GM18517 (cell line): Measurements from ENCODE around the gene GPALPP1.
"Not testable (repeated sequence)": the region's sequence is repeated elsewhere in the genome, so short reads cannot be mapped to it uniquely, and the experiment has no call there.

Source experiments
- ATAC-seq: cut with Tn5 transposase; IDR thresholded peaks from one replicate; pipeline ENCODE4 v1.9.1; 2021; ENCODE audit warnings: mild to moderate bottlenecking, moderate library complexity; ENCODE audit not compliant: unreplicated experiment

The GPALPP1 gene

DNA sequence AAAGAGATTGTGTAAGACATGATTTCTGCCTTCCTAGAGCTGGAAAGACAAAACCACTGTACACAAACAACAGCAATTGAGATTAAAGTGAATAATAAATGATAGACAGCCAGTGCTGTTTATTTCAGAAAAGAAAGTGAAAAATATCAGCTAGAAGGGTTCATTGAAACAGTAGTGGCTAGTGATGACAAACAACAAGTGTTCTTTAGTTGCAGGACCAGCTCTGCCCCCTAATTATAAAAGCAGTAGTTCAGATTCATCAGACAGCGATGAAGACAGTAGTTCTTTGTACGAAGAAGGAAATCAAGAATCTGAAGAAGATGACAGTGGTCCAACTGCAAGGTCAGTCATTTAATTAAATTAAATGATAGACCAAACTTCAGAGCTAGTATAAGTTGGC is 14.8 kb downstream of the GPALPP1 start:
- ATAC-seq, result no peak

DNA sequence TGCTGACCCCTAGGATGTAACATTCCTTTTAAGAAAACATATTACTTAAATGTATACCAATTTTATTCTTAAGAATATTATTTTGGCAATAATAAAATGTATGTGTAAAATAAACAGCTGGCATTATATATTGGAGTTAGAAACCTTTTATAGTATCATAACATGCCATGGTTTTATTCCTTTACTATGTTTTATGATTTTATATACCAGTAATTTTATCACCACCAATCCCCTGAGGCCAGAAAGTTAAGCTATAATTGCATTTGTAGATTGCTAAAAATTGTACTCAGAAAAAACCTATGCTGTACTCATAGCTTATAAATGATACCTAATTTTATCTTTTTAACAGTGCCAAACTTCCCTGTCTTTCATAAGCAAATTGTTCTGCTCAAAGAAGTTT is 17.9 kb downstream of the GPALPP1 start:
- ATAC-seq, result no peak

DNA sequence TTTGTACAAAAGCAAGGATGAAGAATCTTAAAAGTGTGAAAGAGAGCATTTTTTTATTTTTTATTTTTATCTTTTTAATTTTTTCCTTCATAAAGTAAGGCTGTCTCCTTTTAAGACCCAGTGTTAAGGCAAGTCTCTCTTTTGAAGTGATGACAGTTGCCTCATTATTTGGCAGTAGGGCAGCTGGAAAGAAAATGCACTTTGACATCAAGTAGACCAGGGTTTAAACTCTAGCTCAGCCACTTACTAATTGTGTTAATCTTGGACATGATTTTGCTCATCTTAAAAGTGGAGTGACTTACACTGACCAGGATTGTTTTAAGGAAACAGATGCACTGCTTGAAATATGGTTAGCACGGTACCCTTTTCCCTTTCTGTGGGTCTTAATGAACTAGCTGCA is 18.5 kb downstream of the GPALPP1 start:
- ATAC-seq, result no peak

DNA sequence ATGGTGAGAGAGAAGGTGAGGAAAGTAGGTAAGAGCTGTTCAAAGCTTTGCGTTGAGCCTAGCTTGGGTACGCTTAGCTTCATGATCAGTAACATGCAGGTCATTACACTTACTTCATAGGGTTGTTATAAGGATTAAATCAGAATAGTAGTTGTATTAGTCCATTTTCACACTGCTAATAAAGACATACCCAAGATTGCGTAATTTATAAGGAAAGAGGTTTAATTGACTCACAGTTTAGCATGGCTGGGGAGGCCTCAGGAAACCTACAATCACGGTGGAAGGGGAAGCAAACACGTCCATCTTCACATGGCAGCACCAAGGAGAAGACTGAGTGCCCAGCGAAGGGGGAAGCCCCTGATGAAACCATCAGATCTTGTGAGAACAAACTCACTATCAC is 21.9 kb downstream of the GPALPP1 start:
- no peak for ATAC-seq

DNA sequence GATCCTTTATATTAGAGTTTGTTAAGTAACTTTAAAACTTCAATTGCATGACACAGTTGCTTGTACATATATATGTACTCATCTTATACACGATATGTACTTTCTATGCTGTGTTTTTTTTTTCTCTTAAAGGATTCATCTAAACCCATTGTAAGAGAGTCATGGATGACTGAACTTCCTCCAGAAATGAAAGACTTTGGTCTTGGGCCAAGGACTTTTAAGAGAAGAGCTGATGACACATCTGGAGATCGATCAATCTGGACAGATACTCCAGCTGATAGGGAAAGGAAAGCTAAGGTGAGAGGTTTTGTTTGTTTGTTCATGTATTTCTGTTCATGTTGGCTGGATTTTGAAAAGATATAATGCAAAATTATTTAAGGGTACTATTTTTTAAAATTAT is 26.0 kb downstream of the GPALPP1 start:
- ATAC-seq, result no peak

DNA sequence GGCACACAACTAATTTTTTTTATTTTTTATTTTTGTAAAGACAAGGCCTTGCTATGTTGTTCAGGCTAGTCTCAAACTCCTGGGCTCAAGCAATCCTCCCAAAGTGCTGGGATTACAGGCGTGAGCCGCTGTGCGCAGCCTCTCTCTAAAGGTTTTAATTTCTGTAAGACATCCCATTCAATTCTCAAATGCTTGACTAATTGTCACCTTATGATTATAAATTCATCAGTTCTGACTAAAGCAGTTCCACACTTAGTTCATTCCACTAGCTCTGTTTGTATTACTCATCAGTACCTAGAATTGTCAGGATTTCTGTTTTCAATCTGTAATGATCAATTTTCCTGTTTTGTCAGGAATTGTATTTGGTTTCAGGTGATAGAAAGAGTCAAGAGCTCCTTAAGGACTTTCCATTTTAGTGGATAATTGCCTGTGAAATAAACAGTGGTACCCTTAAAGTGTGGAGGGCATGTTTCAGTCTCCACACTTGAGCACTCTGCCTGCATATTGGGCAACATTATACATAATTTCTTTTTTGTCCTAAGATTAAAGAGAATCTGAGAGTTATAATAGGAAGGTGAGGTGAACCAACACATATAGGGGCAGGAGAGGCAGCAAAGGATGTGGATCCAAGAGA is 27.6 kb downstream of the GPALPP1 start:
- no peak for ATAC-seq

DNA sequence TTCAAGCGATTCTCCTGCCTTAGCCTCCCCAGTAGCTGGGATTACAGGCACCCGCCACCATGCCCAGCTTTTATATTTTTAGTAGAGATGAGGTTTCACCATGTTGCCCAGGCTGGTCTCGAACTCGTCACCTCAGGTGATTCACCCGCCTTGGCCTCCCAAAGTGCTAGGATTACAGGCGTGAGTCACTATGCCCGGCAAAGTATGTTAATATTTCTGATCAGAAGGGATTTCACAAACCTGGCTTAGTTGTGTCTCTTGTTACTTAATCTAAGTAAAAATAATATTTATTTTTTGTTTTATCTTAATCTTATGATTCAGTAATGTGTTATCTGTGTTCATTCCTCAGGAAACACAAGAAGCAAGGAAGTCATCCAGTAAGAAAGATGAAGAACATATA is 30.6 kb downstream of the GPALPP1 start:
- ATAC-seq, result not testable (repeated sequence)

DNA sequence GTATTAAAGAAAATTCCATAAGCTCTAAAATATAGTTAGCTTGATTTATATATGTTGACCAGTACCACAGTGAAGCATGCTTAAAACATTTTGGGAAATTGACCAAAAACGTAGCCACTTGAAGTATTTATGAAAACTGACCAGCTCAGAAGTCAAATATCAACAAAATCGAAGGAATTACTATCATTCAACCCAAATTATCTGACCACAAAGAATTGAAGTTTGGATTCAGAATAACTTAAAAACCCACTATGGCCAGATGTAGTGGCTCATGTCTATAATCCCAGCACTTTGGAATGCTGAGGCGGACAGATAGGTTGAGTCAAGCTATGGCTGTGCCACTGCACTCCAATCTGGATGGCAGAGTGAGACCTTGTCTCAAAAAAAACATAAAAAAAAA is 31.9 kb downstream of the GPALPP1 start:
- ATAC-seq, result no peak

DNA sequence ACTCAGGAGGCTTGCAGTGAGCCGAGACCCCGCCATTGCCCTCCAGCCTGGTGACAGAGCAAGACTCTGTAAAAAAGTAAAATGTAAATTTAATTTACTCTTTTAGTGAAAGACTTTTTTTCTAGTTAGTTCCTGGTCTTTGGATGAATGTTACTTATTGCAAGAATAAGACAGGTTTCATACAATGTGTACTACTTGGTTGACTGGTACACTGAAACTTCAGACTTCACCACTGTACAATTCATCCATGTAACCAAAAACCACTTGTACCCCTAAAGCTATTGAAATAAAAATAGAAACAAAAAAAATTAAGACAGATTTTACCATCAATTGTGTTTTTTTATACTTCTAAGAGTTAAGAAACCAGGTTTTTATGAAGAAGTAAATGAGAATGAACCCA is 35.5 kb downstream of the GPALPP1 start:
- no peak for ATAC-seq

DNA sequence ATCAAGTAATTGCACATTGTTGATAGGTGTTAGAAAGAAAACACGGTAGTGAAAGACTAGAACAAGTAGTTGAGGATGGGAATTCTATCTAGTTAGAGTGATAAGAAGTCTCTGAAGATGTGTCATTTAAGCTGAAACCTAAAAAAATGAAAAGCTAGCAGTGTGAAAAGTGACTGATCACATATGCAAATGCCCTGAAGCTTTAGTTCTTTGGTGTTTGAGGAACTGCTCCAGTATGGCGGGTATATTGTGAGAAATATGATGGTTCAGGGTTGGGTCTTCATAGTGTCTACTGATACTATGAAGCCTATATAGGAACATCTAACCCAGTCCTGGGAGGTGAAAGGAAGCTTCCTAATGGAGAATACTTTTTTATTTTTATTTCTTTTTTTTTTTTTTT is 45.0 kb downstream of the GPALPP1 start:
- ATAC-seq, result no peak

DNA sequence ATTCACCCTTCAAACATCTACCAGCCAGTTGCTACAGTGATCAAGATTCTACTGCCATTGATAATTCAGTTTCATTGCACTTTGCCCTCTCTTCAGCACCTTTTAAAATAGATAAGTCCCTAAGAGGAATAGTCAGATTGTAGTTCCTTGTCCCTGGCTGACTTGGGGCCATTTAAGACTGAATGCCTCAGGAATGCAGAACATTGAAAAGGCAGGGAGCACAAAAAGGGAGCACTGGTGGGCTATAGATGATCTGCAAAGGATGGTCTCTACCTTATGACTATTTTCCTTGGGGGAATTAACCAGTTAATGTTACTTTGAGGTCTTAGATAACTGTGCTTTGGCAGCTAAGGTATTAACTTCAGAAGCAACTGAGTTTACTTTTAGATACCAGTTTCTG is 46.9 kb downstream of the GPALPP1 start:
- ATAC-seq, result no peak

DNA sequence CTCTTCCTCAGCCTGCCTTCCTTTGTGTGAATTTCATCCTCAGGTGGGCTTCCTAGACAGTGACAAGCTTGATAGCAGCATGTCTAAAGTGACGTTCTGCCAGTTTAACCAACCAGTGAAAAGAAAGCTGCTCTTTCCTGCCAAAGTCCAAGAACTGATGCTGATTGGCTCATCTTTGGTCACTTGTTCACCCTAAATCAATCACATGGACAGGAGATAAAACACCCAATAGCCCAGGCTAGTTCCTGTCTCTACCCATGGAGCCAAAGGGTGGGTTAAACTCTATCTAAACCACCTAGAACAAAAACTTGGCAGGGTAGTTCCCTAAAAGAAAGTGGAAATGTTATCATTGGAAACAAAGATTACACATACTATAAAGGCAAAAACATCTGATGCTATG is 50.8 kb downstream of the GPALPP1 start:
- no peak for ATAC-seq

DNA sequence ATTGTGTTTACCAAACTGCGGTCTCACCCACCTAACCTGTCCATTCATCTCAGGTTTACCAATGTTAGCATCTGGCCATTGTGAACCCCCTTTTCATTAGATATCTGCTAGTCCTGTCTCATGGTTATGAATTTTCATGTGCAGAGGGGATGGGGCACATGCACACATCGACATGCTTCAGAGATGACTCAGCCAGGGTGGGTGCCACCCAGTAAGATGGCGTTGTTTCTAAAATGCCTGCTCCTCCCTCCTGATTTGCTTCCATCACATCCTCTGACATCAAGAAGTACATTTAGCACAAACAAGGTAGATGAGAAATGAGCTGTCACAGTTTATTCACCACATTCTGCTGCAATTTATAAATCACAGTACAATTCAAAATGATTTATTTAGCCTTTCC is 51.3 kb downstream of the GPALPP1 start:
- ATAC-seq, result no peak

DNA sequence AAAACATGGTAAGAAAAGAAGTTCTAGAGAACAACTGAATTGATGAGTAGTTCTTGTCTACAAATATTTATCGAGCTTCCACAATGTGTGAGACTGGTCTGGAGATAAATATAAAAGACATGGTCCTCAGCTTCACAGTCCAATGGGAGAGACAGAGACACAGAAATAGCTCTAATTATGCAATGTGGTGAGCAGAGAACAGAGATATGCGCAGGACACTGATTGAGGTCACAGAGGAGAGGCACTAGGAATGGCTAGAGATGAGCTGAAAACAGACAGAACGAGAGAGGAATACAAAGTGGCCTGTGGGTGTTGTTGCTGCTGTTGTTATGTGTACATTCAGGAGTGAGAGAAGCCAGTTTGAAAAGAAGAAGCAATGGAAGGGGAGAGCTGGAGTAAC is 53.2 kb downstream of the GPALPP1 start:
- ATAC-seq, result no peak

DNA sequence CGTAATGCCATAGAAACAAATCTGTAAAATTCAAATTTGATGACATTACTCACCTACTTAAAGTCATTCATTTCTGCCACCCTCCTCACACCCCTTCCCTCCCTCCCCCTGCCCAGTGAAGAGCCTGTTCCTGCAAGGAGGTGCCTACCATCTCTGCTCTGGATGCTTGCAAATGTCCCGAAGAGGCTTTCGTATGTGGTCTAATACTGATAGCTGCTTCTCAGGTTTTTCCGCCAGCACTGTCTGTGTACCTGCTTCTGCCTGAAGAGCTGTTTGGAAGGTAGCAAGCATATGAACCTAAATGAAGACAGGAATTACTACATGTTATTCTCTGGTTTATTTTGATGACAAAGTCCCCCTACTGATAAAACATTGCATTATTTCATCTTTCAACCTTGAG is 57.1 kb downstream of the GPALPP1 start:
- ATAC-seq, result no peak

DNA sequence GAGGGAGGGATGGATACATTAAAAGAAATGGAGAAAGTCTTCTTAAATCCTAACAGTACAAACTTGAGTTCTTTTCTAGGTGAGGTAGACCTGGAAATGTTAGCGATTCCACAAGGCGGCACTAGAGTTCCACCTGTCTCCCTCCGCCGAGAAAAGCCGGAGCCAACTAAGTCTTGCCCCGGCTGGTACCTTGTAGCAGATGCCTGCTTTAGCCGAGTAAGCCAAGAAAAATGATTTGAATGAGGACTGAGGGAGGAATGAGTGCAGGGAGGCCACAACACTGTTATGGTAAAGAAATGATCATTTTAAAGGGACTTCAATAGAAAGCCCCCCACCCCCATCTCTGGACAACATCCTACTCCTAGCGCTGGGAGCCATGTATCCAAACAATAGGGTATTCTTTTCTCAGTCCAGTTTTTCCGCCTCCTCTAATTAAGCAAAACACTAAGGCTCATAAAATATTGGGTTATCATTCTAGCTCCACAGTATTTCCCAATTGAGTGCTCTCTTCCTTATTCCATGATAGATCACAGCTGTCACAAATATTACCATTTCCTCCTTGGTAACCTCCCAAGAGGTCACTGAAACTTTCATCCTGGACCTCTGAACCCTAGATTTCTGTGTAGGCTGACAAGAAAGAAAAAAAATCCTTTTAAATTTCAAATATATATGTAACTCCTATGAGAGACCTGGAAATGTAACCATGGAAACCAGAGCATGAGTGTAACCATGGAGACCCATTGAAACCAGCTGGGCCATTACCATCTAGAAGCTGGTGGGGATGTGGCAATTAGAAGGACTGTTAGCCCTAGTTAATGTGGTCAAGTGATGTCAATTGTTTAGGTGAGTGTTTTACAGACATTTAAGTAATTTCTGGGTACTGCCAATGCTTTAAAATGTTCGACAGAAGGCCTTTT is 58.3 kb downstream of the GPALPP1 start:
- peak; percentile 67 for ATAC-seq

DNA sequence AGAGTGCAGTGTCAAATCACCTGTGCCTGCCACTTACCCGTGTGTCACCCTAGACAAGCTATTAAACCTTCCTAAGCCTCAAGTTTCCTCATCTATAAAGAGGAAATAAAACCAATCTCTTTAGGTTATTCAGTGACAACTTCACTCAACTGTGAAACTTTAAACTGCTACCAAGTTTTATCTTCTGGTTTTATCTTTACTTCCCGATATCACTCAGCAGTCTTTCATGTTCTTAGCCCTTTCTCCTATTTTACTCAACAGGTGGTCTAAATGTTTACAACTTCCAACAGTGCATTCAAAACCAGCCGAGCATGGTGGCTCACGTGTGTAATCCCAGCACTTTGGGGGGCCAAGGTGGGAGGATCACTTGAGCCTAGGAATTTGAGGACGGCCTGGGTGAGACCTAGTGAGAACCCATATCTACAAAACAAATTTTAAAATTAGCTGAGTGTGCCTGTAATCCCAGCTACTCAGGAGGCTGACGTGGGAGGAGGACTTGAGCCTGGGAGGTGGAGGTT is 59.6 kb downstream of the GPALPP1 start:
- ATAC-seq, result no peak

DNA sequence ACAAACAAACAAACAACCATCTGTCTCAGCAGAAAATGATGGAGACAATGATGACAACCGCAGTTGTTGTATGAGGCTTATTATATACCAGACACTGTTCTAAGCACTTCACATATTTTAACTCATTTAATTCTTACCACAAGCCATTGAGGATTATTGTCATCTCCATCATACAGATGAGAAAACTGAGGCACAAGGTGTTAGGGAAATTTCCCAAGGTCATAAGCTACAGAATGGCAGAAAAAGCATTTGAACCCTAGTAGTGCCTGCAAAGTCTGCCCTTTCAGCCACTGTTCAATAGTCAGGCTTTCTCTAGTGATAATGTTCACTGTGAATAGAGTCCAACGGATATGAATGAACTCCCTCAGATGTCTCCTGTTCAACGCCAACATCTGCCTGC is 60.1 kb downstream of the GPALPP1 start:
- no peak for ATAC-seq

DNA sequence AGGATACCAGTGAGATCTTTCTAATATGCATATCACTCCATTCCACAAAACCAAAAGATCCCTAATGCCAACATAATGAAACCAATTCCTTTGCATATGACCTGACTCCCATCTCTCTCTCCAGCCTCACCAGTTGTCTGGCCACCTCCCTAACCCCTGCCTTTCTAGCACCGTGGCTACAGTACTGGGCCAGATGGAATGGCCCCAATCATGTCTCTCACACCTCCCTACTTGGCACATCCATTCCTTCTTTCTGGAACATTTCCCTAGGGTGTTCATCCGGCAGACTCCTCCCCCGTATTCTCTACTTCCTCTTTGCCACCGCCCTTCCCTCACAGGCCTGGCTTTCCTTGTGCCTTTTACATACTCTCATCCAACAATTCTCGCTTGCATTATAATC is 62.0 kb downstream of the GPALPP1 start:
- ATAC-seq, result no peak

DNA sequence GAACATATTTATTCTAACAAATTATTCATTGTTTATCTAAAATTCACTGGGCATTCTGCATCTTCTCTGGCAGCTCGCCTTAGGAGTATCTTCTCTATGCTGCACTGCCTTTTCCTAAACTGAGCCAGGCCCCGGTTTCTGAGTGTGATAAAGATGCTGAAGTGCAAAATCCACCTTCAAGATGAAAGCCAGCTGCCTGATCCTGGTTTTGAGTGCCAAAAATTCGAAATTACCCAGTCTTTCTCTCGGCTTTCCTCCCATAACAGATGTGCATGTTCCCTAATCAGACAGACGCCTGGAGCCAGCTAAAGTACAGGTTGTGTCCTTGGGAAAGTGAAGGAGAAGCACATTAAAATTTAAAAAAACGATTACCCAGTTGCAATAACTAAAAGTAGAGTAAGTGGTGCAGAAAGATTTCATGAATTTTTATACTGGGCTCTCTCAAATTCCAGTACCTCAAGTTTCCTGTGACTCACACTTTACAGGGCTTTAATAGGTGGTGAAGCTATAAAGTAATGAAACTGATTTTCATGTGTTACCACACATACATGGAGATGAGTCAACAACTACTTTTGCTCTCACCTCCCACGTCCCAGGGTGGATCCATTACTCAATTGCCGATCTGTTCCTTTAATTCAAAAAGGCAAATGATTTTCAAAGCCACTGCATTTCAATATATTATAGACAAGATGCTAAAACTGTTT is 66.0 kb downstream of the GPALPP1 start:
- peak; percentile 57 for ATAC-seq

DNA sequence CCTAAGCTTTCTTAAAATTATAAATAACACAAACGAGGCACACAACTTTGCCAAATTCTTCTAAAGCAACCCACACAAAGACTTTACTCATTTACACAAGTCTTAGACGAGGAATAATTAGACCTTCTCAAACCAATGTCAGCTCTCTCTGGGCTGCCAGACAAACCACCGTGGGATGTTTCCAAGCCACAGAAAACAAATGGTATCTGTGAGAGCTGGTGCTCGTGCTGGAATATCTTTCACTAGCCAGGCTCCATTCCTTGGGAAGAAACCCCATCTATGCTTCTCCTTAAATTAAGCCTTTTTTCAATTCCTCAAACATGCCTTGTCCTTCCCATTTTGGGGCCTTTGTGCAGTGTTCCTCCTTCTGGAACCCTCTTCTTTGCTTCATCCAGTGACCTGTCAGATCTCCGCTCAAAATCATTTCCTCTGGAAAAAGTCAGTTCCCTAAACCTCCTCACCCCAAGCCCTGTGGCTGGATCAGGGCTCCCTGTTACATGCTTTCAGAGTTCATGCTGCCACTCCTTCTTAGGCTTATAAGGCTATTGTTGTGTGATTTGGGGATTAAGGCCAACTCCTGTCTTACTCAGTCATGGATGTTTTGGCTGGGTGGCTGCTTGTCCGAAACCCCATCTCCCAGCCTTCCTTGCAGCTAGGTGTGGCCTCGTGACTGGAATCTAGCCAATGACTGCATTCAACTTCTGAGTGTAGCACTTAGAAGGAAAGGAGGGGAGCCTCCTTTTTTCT is 66.7 kb downstream of the GPALPP1 start:
- ATAC-seq, result peak; percentile 21
